ENCODE results near the gene SMURF2. TPM values are rescaled to one million over a fixed set of nuclear protein-coding genes. Genes with fewer than 3 reads are reported as not detected.

Gene SMURF2
- total and polyA plus RNA-seq, 2 of the 4 experiments (the other 2 are of a cell fraction): 131 to 774 TPM

- in situ Hi-C loops (cut with MboI; ENCODE audit: low sequenced_read_pairs): no loop called here
- H2AFZ ChIP-seq (replicated peaks; ENCODE audit: low read length, poor library complexity): no peak overlapping the region
- no peak overlapping the region for H4K5ac ChIP-seq (ENCODE audit: low read depth, low read length)
- H2BK20ac ChIP-seq (ENCODE audit: low read depth, low read length): no peak overlapping the region
- H3K56ac ChIP-seq (ENCODE audit: extremely low read depth, insufficient read depth, low read length): no peak overlapping the region
- no peak overlapping the region for H4K91ac ChIP-seq (ENCODE audit: insufficient read depth, low read depth, low read length)
- ATAC-seq (ENCODE audit: low read depth) (no peak), DNase-seq (no peak)
- peaks cover 50% of the 10 kb centered on the region for H4K20me1 ChIP-seq (ENCODE audit: insufficient read depth, low read length)
- POLR2A ChIA-PET (ENCODE audit: unreplicated experiment): no interaction called here
- no peak overlapping the region for H3K4me2 ChIP-seq (ENCODE audit: low read depth, low read length)
- H3K9ac ChIP-seq (ENCODE audit: low read depth, low read length): no peak overlapping the region
- H3K23ac ChIP-seq (ENCODE audit: low read depth, low read length): peak overlapping the region; percentile 34; the same call in 1 of the 2 replicates
- H2BK120ac ChIP-seq (ENCODE audit: low read depth, low read length): no peak overlapping the region
- no peak overlapping the region for H4K8ac ChIP-seq (ENCODE audit: low read depth in 2 of 2, low read length in 2 of 2)
- H3K9me3 ChIP-seq (ENCODE audit: control insufficient read depth, insufficient read depth, low read length): no peaks in the 10 kb centered on the region
- no peak overlapping the region for H2AK5ac ChIP-seq (ENCODE audit: low read depth, low read length)
- dilution Hi-C loops (cut with HindIII; ENCODE audit: low sequenced_read_pairs, unreplicated experiment): no loop called here
- intact Hi-C loops (cut with micrococcal nuclease): no loop called here
- peaks cover 49% of the 10 kb centered on the region for H3K36me3 ChIP-seq (ENCODE audit: control insufficient read depth, insufficient read depth, low read length)
- no peak overlapping the region for H3K4me3 ChIP-seq (ENCODE audit: insufficient read depth, low read depth, low read length)
- TF ChIP-seq FOS (IDR thresholded peaks at IDR 0.05; ENCODE audit: low read depth, low read length) (no peak), ELK1 (IDR thresholded peaks at IDR 0.05; ENCODE audit: borderline replicate concordance, low read depth, low read length) (no peak), CTCF (conservative IDR thresholded peaks at IDR 0.05; ENCODE audit: low read depth, low read length) (no peak), CHD1 (IDR thresholded peaks at IDR 0.05; ENCODE audit: low read depth, low read length) (no peak), CEBPB (IDR thresholded peaks at IDR 0.05; ENCODE audit: low read depth, low read length) (no peak), RAD21 (IDR thresholded peaks at IDR 0.05; ENCODE audit: low read length) (no peak), BHLHE40 (IDR thresholded peaks at IDR 0.05; ENCODE audit: low read depth, low read length) (no peak), RFX5 (IDR thresholded peaks at IDR 0.05; ENCODE audit: low read depth, low read length) (no peak)
- no peak overlapping the region for H3K18ac ChIP-seq (ENCODE audit: low read depth, low read length)
- CTCF ChIA-PET: interaction anchor here (0.6 kb wide), 1 partner anchor 24 kb away, joined by 3 read pairs; no protein-coding TSS in a partner anchor
- H3K9me1 ChIP-seq (ENCODE audit: insufficient read depth, low read length): no peaks in the 10 kb centered on the region
- WGBS, 2 experiments (ENCODE audit: extremely low coverage in 2 of 2, insufficient read length in 1 of 2): no CpG with 5 or more reads among the region's 7 CpGs
- no peak overlapping the region for H3K14ac ChIP-seq (replicated peaks; ENCODE audit: low read depth, low read length)
- H3K4me1 ChIP-seq (ENCODE audit: control insufficient read depth, insufficient read depth, low read length): peaks cover 2% of the 10 kb centered on the region; the same call in 1 of the 2 replicates
- no peak overlapping the region for H3K27ac ChIP-seq (ENCODE audit: insufficient read depth, low read length)
- no TSS peak for BruUV-seq (replicated peaks)
- H3K79me1 ChIP-seq (ENCODE audit: low read depth in 1 of 2, low read length in 2 of 2): peaks cover 38 to 46% of the 10 kb centered on the region in 2 experiments
- no peak overlapping the region for H3K4ac ChIP-seq (ENCODE audit: low read depth, low read length)
- H2BK15ac ChIP-seq (ENCODE audit: low read depth, low read length): no peak overlapping the region
- no peaks in the 10 kb centered on the region for H3K27me3 ChIP-seq (ENCODE audit: control insufficient read depth, insufficient read depth, low read length)
- no peak overlapping the region for H2BK5ac ChIP-seq (ENCODE audit: low read depth, low read length, poor library complexity, severe bottlenecking)
- no peak overlapping the region for H2AK9ac ChIP-seq (replicated peaks; ENCODE audit: low read depth, low read length, poor library complexity)
Observed at GRCh38 chr17:64546716-64547115, 115.4 kb downstream of the SMURF2 start.

Data from IMR-90 (cell line).